Measurements from ENCODE around the gene SLC13A2.

The SLC13A2 gene

DNA sequence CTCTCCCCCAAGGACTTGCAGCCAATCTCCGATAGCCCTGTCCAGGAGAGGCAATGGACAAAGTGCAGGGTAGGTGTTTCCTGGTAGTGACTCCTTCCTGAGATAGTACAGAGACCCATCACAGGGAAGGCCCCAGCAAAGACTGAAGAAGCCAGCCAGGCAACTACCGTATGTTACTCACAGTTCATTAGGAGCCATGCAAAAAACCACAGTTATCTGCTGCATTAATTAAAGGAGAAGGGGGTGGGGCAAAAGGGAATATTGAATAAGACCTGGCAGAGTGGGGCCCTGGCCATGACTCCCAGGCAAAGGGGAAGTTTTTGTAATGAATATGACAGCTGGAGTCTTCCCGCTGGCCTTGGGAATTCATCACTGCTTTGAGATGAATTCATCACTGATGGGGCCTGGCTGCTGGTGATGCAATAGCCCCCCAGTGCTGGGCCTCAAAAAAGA is 2.5 kb upstream of the SLC13A2 start:
- no peak for DNase-seq (ENCODE audit: low read depth)

DNA sequence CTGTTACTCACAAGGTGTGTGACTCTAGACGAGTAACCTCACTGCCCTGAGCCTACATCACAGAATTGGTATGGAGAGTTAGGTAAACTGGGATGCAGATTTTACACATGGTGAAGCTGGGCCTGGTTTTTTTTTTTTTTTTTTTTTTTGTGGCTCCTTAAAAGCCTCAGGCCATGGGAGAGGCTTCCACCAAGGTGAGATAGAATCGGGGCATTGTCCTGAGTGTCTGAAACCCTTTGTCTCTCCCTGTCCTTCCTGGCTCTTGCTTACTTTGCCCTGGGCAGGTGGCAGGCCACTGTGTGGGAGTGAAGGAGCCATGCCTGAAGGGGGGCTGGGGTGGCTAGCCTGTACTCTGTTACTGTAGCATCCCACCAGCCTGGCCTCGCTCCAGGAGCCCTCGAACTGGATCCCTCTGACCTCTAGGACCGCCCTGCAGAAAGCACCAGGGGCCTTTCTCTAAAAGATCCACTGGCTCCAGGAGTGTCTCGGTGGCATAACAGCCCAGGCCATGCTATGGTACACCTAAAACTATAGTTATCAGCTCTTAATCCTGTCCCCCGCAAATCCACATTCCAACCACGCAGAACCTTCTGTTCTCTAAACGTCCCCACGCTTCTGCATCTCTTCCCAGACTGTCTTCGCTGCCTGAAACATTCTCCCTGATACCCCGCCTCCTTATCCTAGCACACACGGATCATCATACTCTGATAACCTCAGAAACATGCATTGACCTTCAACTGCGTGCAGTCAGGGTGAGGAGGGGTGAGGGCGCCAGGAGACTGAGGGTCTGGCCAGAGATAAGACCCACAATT is 1.7 kb upstream of the SLC13A2 start:
- DNase-seq (ENCODE audit: low read depth): no peak

DNA sequence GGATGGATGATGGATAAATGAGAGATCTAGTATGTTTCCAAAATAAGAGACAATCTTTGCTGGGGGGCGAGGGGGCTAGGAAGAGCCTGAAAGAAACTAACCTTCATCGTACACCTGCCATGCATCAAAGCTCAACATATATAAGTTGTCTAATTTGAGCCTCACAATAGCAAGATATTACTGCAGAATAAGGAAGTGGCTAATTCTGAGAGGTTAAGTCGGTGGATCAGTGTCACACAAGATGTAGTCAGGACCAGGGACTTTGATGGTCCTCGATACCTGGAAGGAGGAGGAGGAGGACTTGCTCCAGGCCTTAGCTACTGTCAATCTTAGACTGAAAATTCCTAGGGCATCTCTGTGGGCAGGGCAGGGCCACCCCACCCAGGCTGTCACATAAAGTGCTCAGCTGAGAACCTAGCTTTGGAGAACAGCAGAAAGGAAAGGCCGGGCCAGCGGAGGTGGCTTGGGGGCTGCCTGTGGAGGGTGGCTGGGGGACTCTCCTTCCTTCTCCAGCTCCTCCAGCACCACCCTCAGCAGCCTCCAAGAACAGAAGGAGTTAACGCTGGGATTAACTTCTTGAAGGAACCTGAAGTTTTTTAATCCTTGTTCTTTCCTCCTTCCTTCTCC is 460 bp upstream of the SLC13A2 start:
- DNase-seq (ENCODE audit: low read depth): no peak

DNA sequence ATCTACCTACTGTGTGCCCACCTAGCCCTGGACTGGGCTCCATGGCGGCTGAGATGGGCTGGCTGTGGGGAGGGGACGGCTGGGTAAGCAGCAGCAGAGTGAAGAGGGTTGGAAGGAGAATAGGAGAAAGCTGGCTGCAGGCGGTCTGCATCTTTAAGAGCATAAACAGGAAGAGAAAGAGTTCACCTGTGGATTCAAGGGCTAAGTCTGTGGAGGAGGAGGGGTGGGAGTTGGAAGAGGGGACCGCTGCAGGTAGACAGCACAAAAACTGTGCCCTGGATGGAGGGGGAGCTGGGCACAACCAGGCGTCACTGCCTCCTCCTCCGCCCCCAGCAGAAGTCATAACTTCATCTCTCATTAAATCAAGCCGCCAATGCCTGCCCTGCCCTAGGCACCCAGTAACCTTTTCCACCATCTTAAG is 677 bp downstream of the SLC13A2 start:
- DNase-seq (ENCODE audit: low read depth): no peak

DNA sequence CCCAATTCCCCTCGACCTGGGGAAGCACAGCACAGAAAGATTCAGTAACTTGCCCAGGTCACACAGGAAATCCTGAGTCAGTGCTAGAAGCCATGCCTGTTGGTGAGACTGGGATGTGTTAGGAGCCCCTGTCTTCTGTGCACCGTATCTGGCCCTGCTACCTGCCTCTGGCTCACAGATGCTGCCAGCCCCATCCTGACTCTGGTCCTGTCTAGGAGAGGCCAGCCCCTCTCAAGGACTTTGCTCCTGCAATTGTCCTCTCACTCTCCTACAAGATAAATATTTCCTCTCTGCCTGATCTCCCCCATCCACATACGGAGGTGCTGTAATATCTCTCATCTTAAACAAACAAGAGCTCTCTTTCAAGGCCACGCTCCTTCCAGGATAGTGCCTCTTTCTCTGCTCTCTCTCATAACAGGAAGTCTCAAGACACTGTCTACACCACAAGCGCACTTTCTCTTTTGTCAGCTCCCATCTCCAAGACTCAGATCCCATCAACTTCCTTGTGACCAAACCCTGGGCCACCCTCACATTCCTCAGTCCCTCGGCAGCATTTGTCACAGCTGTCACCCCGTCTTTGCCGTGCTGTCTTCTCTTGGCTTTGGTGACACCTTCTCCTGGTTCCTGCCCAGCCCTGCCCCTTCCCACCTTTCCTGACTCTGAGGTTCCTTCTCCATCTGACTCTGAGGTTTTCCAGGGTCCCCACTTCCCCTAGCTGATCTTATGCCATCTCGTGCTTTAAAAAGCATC is 1.9 kb downstream of the SLC13A2 start:
- no peak for DNase-seq (ENCODE audit: low read depth)

DNA sequence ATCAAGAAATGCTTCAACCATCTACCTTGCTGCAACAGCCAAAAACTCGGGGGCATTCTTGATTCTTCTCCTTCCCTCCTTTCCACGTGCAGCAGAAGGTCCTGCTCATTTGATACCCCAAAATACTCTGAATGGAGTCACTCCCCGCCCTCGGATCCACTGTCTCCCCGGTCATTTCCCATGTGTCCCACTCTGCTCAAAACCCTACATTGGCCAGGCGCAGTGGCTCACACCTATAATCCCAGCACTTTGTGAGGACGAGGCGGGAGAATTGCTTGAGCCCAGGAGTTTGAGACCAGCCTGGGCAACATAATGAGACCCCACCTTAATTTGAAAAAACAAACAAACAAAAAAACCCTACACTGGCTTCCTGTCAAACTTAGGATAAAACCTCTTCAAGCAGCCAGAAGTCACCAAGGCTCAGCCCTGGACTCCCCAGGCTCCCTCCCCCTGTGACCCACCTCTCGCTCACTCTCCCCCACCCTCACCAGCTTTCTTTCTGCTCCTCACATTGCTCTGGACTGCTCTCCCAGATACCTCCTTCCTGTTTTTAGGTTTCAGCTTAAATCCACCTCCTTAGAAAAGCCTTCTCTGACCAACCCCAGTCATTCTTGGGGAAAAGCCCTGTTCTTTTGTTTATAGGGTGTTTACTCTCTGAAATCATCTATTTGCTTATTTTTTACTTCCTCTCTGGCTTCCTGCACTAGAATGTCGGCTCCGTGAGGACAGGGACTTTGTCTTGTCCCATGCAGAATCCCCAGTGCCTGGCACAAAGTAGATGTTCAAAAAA is 2.8 kb downstream of the SLC13A2 start:
- DNase-seq (ENCODE audit: low read depth): no peak

DNA sequence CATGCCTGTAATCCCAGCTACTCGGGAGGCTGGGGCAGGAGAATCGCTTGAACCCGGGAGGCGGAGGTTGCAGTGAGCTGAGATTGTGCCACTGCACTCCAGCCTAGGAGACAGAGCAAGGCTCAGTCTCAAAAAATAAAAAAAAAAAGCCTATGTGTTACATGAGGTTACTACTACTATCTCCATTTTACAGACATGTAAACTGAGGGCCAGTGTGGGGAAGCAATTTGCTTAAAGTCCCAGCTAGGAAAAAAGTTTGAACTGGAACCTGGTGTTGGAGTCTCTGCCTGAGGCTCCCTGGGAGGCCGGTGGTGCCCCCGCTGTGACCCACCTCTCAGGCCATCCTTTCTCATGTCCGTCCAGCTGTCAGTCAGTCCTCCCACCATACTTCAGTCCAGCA is 4.5 kb downstream of the SLC13A2 start:
- DNase-seq (ENCODE audit: low read depth): no peak

DNA sequence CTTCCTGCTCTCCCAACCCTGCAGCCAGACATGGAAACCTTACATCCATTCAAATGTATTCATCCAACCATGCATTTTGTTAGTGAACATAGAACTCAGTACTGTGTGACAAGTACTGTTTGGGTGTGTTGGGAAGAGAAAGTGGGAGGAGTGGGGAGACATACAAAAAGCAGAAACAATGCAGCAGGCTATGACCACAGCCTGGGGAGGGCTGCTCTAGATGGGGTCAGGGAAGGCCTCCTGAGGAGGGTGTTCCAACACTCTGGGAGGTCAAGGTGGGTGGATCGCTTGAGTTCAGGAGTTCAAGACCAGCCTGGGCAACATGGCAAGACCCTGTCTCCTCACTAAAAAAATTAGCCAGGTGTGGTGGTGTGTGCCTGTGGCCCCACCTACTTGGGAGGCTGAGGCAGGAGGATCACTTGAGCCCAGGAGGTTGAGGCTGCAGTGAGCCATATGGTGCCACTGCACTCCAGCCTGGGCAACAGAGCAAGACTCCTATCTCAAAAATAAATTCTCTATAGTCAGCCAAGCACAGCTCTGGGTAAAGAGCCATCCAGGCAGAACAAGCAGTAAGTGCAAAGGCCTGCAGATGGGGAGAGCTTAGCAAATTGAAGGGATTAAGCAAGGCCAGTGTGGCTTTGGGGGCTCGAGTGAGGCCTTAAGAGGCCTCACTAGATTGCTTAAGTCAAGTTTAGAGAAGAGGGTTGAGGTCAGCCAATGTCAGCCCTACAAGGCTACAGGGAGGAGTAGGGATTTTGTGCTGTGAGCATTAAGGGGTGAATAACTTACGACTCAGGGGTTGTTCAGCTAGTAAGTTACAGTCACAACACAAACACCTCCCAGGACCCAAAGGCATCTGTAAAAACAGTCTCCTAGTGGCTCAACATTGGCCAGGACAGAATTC is 5.5 kb downstream of the SLC13A2 start:
- no peak for DNase-seq (ENCODE audit: low read depth)

DNA sequence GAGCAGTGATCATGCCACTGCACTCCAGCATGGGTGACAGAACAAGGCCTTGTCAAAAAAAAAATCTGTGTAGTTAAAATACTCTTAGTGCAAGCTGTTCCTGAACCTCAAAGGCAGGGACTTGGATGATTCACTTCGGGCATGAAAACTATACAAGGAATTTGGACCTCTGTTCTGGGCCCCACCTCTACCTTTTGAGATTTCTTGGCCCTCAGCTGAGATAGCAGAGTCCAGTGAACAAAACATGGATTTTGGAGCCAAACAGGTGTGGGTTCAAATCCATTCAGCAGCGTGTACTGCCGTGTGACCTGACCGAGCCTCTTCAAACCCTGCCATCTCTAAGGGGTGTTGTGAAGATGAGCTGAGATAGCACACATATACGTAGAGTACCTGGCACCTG is 6.8 kb downstream of the SLC13A2 start:
- no peak for DNase-seq (ENCODE audit: low read depth)

DNA sequence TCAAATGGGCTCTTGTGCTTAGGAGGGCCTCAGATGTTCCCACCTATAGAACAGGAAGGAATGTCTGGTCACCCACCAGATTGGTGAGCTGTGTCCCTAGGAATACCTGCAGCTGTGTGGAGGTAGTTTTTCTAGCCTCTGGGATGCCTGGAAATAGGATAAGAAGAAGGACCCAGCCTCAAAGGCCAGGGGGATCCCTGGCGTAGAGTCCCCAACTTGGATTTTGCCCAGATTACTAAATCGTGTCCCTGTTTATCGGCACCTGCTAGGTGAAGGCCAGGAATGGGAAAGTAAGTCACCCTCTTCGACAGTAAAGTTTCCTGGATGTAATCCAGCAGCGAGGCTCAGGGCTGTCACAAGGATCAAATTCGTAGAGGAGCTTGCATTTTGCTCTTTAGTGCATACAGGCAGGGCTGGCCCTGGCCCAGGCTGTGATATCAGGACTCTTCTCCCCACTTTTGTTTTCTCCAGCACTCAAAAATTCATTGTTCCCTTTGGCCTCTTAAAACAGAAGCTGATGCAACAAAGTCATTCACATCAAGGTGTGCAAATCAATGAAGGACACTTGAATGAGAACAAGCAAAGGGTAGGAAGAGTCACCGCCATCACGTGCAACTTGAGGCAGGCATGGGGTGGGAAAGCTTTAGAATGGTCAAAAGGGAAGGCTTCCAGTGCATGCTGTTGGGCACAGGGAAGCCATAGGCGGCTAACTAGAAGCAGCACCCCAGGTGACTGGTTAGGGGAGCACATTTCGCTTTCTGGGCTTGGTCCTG is 7.5 kb downstream of the SLC13A2 start:
- DNase-seq (ENCODE audit: low read depth): no peak

DNA sequence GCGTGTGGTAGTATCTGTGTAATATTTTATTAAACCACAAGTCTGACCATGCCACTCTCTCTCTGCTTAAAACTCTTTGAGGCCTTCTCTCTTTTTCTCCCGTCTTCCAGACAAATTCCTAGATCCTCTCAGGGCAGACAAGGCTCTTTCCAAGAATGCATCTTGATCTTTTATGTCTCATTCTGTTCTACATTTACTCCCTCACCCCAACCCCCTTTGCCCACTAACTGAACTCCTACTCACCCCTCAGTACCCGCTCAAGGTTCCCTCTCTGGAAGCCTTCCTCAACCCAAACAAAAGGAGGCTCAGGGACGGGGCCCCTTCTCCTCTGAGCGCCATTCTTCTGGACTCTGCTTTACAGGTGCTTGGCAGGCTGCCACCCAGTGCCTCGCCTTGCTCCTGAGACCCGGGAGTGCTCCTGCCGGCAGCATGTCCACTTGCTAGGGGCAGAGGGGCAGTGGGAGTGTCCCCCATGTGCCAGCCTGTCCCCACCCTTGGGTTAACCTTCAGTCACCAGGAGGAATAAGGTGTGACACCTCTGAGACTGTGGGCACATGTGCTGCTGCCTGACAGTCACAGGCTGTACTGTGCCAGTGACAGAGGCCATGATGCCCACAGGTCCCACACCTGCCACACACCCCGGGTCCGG is 9.2 kb downstream of the SLC13A2 start:
- DNase-seq (ENCODE audit: low read depth): no peak

DNA sequence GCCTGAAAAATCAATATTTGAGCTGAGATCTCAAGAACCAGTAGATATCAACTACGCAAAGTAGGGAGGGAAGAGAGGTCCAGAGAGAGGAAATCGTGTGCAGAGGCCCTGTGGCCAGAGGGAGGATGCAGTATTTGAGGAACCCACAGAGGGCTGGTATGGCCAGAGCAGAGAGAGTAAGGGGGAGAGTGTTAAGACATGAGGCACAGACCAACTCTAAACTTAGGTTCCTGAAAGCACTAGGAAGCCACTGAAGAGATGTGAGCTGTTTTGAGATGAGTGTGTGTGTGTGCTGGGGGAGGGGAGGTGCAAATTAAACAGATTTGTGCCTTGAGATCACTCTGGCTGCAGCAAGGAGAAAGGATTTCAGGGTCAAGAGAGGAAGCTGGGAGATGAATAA is 10.9 kb downstream of the SLC13A2 start:
- no peak for DNase-seq (ENCODE audit: low read depth)

DNA sequence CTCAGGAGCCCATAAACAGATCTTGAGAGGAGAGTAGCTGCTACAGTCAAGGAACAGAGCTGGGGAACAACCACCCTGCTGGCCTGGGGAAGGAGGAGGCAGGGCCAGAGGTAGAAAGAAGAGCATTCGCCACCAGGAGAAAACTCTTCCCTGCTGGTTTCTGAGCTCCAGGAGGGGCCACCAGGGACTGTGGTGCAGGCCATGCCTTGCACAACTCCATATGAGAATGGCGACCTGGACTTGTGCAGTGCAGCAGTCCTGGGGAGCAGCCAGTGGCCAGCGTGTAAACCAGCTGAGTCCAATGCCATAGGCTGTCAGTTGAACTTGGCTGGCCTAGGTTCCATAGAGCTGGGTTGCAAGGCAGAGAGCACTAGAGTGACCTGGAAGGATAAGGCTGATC is 11.6 kb downstream of the SLC13A2 start:
- no peak for DNase-seq (ENCODE audit: low read depth)

DNA sequence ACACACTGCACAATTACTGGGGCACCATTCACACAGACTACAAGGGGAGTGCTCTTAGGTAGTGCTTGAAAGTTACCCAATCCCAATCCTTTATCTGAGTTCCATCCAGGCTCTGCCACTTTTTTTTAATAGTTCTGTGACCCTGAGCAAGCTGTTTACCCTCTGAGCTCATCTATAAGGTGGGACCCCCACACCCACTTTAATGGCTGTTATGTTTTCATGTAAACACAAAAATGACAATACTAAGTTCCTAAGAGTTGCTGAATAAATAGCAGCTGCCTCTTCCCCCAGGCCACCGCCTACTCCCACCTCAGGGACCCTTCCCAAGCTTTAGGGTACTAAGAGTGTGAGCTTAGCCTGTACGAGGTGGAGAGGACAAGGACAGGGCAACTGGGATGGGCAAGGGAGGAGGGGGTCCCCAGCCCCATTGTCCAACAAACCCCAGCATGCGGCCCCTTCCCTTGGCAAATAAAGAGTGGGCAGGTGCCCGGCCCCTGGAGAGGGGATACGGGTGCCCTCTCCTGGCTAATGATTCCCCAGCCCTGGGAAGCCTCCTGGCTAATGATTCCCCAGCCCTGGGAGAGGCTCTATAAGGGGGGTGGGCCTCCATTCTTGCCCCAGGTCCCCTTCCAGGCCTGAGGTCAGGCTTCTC is 14.6 kb downstream of the SLC13A2 start:
- no peak for DNase-seq (ENCODE audit: low read depth)

DNA sequence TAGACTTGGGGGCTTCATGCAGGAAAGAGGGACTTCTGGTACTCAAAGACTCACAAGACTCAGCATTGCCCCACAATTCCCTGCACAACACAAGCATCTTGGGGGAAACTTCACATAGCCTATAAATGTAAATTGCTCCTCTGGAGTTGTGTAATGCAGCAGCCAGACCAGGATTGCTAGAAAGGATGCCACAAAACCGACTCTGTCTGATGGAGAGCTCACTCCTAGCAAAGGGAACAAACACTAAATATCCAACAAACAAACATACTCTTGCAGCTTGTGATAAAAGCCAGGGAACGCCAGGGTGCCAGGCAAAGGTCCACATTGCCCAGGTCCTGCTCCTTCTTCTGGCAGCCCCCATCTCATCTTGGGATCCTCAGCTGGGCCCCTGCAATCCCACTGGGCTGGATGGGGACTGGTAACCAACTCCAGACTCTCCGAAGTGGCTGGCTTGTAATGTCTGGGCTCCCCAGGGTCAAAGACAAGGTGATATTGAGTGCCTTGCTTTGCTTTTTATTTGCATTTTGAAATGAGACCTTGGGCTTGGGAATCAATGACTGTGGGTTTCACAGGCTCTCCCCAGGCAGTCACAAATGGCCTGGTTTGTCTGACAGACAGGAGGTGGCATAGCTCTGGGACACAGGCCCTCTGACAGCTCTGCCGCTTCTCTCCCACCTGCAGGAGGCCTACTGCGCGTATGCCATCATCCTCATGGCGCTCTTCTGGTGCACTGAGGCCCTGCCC is 15.3 kb downstream of the SLC13A2 start:
- DNase-seq (ENCODE audit: low read depth): no peak

DNA sequence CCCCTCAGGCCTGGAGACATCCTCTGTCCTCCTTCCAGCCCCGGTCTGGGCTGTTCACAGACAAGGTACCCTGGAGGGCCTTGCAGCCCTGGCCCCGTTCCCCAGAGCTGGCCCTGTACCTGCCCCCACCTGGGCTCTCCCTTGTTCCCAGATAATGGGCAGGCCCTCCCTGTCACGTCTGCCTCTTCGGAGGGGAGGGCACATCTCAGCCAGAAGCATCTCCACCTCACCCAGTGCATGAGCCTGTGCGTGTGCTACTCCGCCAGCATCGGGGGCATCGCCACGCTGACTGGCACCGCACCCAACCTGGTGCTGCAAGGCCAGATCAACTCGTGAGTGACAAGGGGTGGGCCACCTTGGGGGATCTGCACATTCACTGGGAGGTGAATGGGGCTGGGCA is 17.8 kb downstream of the SLC13A2 start:
- DNase-seq (ENCODE audit: low read depth): no peak

DNA sequence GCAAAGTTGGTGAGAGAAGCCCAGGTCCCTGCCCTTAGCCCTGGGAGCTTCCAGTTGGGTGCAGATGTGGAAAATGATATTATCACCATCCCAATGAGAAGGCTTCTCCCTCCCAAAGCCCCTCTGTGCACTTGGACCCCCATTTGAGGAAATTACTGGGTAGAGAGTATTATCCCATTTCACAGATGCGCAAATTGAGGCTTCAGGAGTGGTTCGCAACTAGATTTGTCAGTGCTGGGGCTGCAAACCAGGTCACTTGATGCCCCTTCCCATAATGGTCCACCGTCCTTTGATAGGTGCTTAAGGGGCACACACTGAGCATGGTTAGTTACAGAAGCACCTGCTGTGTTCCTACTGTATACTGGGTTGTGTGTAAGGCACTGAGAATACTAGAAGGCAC is 18.4 kb downstream of the SLC13A2 start:
- DNase-seq (ENCODE audit: low read depth): no peak
